Tibial artery (tissue), 4 donors: ENCODE data around the gene RPS18.
A peak's percentile ranks its signal among the peaks of the same experiment; 100 is the strongest.

Experiments
- DNase-seq, 2 donors: peaks; one replicate each; pipeline ENCODE4 v3.0.0-alpha.2; 2019
- H3K27ac ChIP-seq, 2 donors: fragments of 200-600 bp; sonication (generic) in 1 of 2; 1 replicate in 1 of 2; 2 replicates in 1 of 2; pipeline ENCODE4 v1.5.1; 2018 to 2019; ENCODE audit warnings: mild to moderate bottlenecking in 1 of 2
- H3K27me3 ChIP-seq, 2 donors: fragments of 200-600 bp; sonication (generic) in 1 of 2; one replicate each; pipeline versions ENCODE4 v1.5.1 to v1.6.0; 2016 to 2019
- H3K36me3 ChIP-seq, 3 donors: fragments of 200-600 bp; sonication (generic) in 2 of 3; one replicate each; pipeline ENCODE4 v1.5.1; 2016 to 2019; ENCODE audit warnings: mild to moderate bottlenecking in 2 of 3
- H3K4me1 ChIP-seq, 4 donors: fragments of 200-600 bp; sonication (generic) in 2 of 4; 1 replicate in 3 of 4; 2 replicates in 1 of 4; pipeline ENCODE4 v1.5.1; 2016 to 2019
- H3K4me3 ChIP-seq, 2 donors: fragments of 200-600 bp; sonication (generic) in 1 of 2; 1 replicate in 1 of 2; 2 replicates in 1 of 2; pipeline ENCODE4 v1.5.1; 2018 to 2019; ENCODE audit warnings: mild to moderate bottlenecking in 2 of 2
- H3K9me3 ChIP-seq, 3 donors: fragments of 200-600 bp; sonication (generic) in 1 of 3; one replicate each; pipeline ENCODE4 v1.5.1; 2016 to 2019
- intact Hi-C: fragments of 100-400 bp; cut with DNase I; formaldehyde crosslinking; loops from one replicate; pipeline ENCODE4 v1.15.0; 2023; ENCODE audit warnings: low total_unique reads
- TF ChIP-seq, protein P1 (sequence below), 2 experiments: fragments of 200-600 bp in 1 of 2; fragments of 450-650 bp in 1 of 2; IDR thresholded peaks; one replicate each; pipeline ENCODE4 v1.5.1; 2017 to 2019; ENCODE audit warnings: antibody characterized with exemption in 2 of 2, mild to moderate bottlenecking in 1 of 2, moderate library complexity in 1 of 2

The RPS18 gene

DNA sequence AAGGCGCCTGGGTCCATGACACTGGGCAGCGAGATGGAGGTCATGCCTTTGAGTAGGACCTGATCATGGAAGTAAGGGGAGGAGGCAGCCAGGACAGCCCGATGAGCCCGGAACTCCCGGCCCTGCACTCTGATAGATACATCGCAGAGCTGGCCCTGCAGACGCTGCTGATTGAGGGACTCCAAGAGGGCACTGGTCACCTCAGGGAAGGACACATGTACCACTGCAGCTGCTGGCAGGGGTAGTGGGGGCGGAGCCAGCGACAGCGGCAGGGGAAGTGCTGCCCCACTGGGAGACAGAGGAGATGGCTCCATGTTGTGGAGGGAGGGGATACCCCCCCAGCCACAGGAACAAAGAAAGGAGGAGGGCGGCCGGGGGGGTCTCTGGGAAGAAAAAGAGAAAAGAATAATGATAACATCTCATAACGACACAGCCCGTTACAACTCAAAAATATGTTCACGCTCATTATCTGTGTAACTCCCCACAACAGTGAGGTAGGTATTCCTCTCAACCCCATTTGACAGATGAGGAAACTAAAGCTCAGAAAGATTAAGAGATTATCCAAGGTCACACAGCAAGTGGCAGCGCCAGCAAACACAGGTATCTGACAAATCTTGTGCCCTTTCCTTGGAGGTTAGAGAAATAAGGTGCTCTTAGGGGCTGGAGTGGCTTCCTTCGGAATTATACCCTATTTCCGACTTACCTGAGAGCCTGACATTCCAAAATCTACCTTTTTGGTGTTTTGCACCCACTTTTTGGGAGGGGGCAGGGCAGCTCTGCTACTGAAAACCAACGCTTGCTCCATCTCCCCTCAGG, 44.9 kb downstream of the RPS18 start:
- H3K4me3 ChIP-seq = peak overlapping the region; percentile 54 to 55
- peak in 1 of 2 donors; percentile 71 for DNase-seq

DNA sequence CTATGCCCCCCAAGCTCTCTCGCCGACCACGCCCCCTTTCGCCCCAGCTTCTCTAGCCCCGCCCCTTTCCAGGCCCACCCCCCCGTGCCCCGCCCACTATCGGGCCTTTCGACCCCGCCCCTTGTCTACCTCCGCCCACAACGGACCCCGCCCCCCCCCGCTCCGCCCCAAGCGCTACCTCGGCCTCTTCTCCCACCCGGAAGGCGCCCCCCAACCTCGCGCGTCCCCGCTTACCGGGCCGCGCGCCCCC, 45.5 kb downstream of the RPS18 start:
- intact Hi-C loops = loop anchor here (10.0 kb wide), 1 partner anchor 107 kb away; the partner anchor contains the start of gene SYNGAP1
- H3K9me3 ChIP-seq = no peaks in the 10 kb centered on the region
- peak overlapping the region; percentile 77 to 83 for H3K27ac ChIP-seq
- TF ChIP-seq, protein P1, sequence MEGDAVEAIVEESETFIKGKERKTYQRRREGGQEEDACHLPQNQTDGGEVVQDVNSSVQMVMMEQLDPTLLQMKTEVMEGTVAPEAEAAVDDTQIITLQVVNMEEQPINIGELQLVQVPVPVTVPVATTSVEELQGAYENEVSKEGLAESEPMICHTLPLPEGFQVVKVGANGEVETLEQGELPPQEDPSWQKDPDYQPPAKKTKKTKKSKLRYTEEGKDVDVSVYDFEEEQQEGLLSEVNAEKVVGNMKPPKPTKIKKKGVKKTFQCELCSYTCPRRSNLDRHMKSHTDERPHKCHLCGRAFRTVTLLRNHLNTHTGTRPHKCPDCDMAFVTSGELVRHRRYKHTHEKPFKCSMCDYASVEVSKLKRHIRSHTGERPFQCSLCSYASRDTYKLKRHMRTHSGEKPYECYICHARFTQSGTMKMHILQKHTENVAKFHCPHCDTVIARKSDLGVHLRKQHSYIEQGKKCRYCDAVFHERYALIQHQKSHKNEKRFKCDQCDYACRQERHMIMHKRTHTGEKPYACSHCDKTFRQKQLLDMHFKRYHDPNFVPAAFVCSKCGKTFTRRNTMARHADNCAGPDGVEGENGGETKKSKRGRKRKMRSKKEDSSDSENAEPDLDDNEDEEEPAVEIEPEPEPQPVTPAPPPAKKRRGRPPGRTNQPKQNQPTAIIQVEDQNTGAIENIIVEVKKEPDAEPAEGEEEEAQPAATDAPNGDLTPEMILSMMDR (IDR thresholded peaks at IDR 0.05) = no peak
- no peaks in the 10 kb centered on the region for H3K27me3 ChIP-seq
- H3K4me1 ChIP-seq = peaks cover 0 to 68% (median 62%) of the 10 kb centered on the region in 4 donors
- H3K36me3 ChIP-seq = peaks cover 14 to 40% (median 27%) of the 10 kb centered on the region in 3 donors
- H3K4me3 ChIP-seq = peak overlapping the region; percentile 54 to 55
- no peak for DNase-seq

More for the DNA sequence above, 44.9 kb downstream of the RPS18 start:
- Histone ChIP-seq H3K4me1 (peaks cover 0 to 68% (median 62%) of the 10 kb centered on the region in 4 donors), H3K27me3 (no peaks in the 10 kb centered on the region), H3K9me3 (no peaks in the 10 kb centered on the region), H3K36me3 (peaks cover 14 to 40% (median 27%) of the 10 kb centered on the region in 3 donors), H3K27ac (peak overlapping the region; percentile 77 to 83)
- TF ChIP-seq, protein P1 (IDR thresholded peaks at IDR 0.05) = no peak
- intact Hi-C loops = loop anchor here (10.0 kb wide), 1 partner anchor 108 kb away; the partner anchor contains the start of gene SYNGAP1

DNA sequence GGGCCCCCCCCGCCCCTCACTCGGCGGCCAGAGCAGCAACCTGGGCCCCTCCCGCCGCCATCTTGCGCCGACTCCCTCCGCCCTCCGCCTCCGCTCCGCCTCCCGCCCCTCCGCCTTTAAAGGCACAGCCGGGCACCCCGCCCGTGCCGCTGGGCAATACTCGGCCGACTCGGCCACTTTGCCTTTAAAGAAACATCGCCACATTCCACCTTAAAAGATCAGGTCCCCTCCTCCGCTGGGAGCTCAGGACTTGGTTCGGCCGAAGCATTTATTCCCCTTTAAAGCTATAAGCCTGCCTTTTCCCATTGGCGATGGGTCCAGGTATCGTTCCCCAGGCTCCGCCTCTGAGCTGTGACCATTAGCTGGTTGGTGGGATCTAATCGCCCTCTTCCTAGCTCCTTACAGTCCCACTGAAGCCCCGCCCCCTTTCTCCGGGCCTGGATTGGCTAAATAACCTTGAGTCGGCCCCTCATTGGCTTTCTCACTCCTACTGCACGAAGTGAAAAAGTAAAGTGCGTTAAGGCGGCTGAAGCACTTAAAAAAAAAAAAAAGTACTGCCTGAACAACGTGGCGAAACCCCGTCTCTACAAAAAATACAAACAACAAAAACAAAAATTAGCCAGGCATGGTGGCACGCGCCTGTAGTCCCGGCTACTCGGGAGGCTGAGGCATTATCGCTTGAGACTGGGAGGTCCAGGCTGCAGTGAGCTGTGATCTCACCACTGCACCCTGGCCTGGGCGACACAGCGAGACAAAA, 46.0 kb downstream of the RPS18 start, which contains the start of gene ZBTB22:
ZBTB22 (minus strand) TSS at position 76 of the 757 bp plus-strand sequence. CDS start 828 bp downstream, outside the sequence.
- H3K27ac ChIP-seq = peak within 1 kb of the TSS; percentile 77 to 83
- TF ChIP-seq, protein P1 (IDR thresholded peaks at IDR 0.05) = peak in 1 of 2 experiments; percentile 23
- peak within 1 kb of the TSS; percentile 54 to 55 for H3K4me3 ChIP-seq
- no peaks in the 10 kb centered on the region for H3K9me3 ChIP-seq
- peaks cover 0 to 62% (median 60%) of the 10 kb centered on the region in 4 donors for H3K4me1 ChIP-seq
- H3K36me3 ChIP-seq = peaks cover 14 to 40% (median 27%) of the 10 kb centered on the region in 3 donors
- intact Hi-C loops = loop anchor here (10.0 kb wide), 1 partner anchor 107 kb away; the partner anchor contains the start of gene SYNGAP1
- no peaks in the 10 kb centered on the region for H3K27me3 ChIP-seq
- DNase-seq = peak; percentile 100

DNA sequence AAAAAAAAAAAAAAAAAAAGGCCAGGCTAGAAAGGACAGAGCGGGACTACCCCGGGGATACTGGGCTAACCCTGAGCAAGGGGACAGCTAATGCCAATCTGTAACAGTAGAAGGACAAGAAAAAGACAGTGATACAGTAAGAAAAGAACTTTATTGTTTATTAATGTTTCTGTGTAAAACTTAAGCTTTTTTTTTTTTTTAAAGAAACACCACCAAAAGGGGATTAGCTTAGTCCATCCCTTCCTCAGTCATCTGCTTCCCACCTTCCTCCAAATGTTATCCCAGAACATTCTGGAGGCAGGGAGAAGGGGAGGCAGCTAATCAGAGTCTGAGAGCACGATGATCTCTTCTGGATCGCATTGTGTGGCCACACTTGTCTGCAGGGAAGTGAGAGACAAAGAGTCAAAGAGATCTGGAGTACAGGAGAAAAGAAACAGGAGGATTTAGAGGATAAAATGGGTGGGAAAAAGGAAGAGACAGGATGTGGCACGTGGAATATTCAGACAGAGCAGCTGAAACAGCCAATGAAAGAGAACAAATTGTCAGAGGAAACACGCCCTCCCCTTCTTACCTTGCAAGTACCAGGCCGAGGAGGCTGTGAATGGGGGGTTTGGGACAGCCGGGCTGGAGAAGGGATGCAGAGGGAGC, 46.7 kb downstream of the RPS18 start:
- H3K4me3 ChIP-seq = peak overlapping the region; percentile 54 to 55
- intact Hi-C loops = loop anchor here (10.0 kb wide), 1 partner anchor 106 kb away; the partner anchor contains the start of gene SYNGAP1
- H3K9me3 ChIP-seq = no peaks in the 10 kb centered on the region
- no peaks in the 10 kb centered on the region for H3K27me3 ChIP-seq
- TF ChIP-seq, protein P1 (IDR thresholded peaks at IDR 0.05) = no peak
- peaks cover 14 to 40% (median 27%) of the 10 kb centered on the region in 3 donors for H3K36me3 ChIP-seq
- peaks cover 0 to 63% (median 61%) of the 10 kb centered on the region in 4 donors for H3K4me1 ChIP-seq
- peak overlapping the region; percentile 77 to 83 for H3K27ac ChIP-seq
- no peak for DNase-seq

DNA sequence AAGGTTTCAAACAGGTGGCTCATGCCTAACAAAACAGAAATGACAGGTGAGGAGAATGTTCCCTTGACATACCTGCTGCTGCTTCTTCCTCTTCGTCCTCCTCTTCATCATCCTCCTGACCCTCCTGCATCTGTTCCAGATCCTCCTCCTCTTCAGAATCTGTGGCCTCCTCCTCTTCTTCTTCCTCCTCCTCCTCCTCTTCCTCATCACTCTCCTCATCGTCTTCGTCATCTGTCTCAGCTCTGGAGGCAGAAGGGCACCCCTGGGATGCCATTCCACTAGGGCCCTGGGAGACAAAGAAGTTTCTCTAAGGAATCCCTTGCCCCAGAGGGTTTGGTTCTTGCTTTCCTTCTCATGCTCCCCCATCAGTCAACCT, 48.1 kb downstream of the RPS18 start:
- peak overlapping the region; percentile 15 to 94 for H3K27ac ChIP-seq
- no peak overlapping the region for H3K4me3 ChIP-seq
- no peaks in the 10 kb centered on the region for H3K9me3 ChIP-seq
- H3K27me3 ChIP-seq = no peaks in the 10 kb centered on the region
- TF ChIP-seq, protein P1 (IDR thresholded peaks at IDR 0.05) = no peak
- H3K4me1 ChIP-seq = peaks cover 0 to 64% (median 61%) of the 10 kb centered on the region in 4 donors
- H3K36me3 ChIP-seq = peaks cover 14 to 40% (median 27%) of the 10 kb centered on the region in 3 donors
- DNase-seq = no peak
- intact Hi-C loops = loop anchor here (10.0 kb wide), 1 partner anchor 105 kb away; the partner anchor contains the start of gene SYNGAP1
